Measurements from ENCODE around the gene CHRNA7.

Gene CHRNA7

DNA sequence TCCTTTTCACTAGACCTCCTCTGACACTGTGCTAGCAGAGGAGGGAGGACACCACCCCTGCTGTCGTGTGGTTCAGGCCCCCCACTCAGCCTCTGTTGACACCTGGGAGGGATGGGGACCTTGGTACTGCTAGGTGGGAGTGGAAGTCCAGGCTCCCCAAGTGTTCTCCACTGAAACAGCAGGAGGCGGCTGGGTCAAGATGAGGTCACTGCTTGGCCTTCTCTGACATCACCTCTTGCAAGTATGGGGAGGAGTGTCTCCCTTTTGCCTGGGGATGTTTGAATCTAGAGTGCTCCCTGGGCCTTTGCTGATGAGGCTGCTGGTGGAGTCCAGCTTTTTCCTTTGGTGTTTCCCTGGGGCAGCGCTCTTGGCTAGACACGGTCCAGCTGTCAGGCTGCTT is 101.5 kb downstream of the CHRNA7 start:
- Histone ChIP-seq H4K12ac (ENCODE audit: low read depth, low read length) (no peak overlapping the region), H3K18ac (ENCODE audit: low read length) (no peak overlapping the region), H3K23ac (ENCODE audit: low read length) (no peak overlapping the region), H3K4me1 (ENCODE audit: control insufficient read depth in 1 of 2, insufficient read depth in 2 of 2, low read length in 2 of 2) (peaks cover 0 to 2% of the 10 kb centered on the region in 2 experiments), H3K4me2 (ENCODE audit: low read length) (no peak overlapping the region), H3K79me2 (ENCODE audit: control insufficient read depth, insufficient read depth, low read length, poor library complexity) (no peaks in the 10 kb centered on the region), H2BK12ac (ENCODE audit: low read length) (no peak overlapping the region), H3K4ac (ENCODE audit: low read depth, low read length) (no peak overlapping the region), H2BK120ac (ENCODE audit: insufficient read depth, low read length, poor library complexity) (no peak overlapping the region), H4K91ac (ENCODE audit: low read depth, low read length) (no peak overlapping the region), H2AK5ac (ENCODE audit: low read length) (no peak overlapping the region), H3K36me3 (ENCODE audit: control insufficient read depth in 1 of 2, insufficient read depth in 2 of 2, low read length in 2 of 2) (no peaks in the 10 kb centered on the region), H3K4me3 (ENCODE audit: low read depth, low read length) (no peak overlapping the region), H2AFZ (ENCODE audit: insufficient read depth, low read length, poor library complexity) (no peak overlapping the region), H3K9me3 (ENCODE audit: insufficient read depth, low read depth, low read length) (no peaks in the 10 kb centered on the region), H3K27ac (ENCODE audit: low read depth, low read length) (no peak overlapping the region), H4K8ac (ENCODE audit: low read depth, low read length) (no peak overlapping the region), H2BK5ac (ENCODE audit: low read depth, low read length, poor library complexity) (no peak overlapping the region), H3K9ac (ENCODE audit: low read length) (no peak overlapping the region), H3K79me1 (ENCODE audit: low read length) (no peaks in the 10 kb centered on the region), H3K14ac (ENCODE audit: low read length) (no peak overlapping the region), H3K27me3 (ENCODE audit: insufficient read depth, low read length) (no peaks in the 10 kb centered on the region)
- no peak for DNase-seq
- no CpG with 5 or more reads among the region's 4 CpGs for WGBS (ENCODE audit: extremely low coverage, insufficient coverage, insufficient read length)

GRCh38 chr15:32132859-32133258 is 102.5 kb downstream of the CHRNA7 start:
- H4K8ac ChIP-seq (ENCODE audit: low read depth, low read length) = no peak overlapping the region
- H3K4me1 ChIP-seq (ENCODE audit: control insufficient read depth in 1 of 2, insufficient read depth in 2 of 2, low read length in 2 of 2) = peaks cover 0 to 2% of the 10 kb centered on the region in 2 experiments
- no peak overlapping the region for H3K14ac ChIP-seq (ENCODE audit: low read length)
- no peak overlapping the region for H2BK120ac ChIP-seq (ENCODE audit: insufficient read depth, low read length, poor library complexity)
- H2BK12ac ChIP-seq (ENCODE audit: low read length) = no peak overlapping the region
- H3K23ac ChIP-seq (ENCODE audit: low read length) = no peak overlapping the region
- WGBS (ENCODE audit: extremely low coverage, insufficient coverage, insufficient read length) = no CpG with 5 or more reads among the region's 2 CpGs
- no peak for DNase-seq
- no peak overlapping the region for H3K4me3 ChIP-seq (ENCODE audit: low read depth, low read length)
- no peaks in the 10 kb centered on the region for H3K36me3 ChIP-seq (ENCODE audit: control insufficient read depth in 1 of 2, insufficient read depth in 2 of 2, low read length in 2 of 2)
- no peak overlapping the region for H2AFZ ChIP-seq (ENCODE audit: insufficient read depth, low read length, poor library complexity)
- H3K9ac ChIP-seq (ENCODE audit: low read length) = no peak overlapping the region
- H2AK5ac ChIP-seq (ENCODE audit: low read length) = no peak overlapping the region
- H3K4me2 ChIP-seq (ENCODE audit: low read length) = no peak overlapping the region
- H3K9me3 ChIP-seq (ENCODE audit: insufficient read depth, low read depth, low read length) = no peaks in the 10 kb centered on the region
- no peaks in the 10 kb centered on the region for H3K79me2 ChIP-seq (ENCODE audit: control insufficient read depth, insufficient read depth, low read length, poor library complexity)
- no peak overlapping the region for H3K18ac ChIP-seq (ENCODE audit: low read length)
- no peak overlapping the region for H3K4ac ChIP-seq (ENCODE audit: low read depth, low read length)
- H3K27me3 ChIP-seq (ENCODE audit: insufficient read depth, low read length) = no peaks in the 10 kb centered on the region
- H3K79me1 ChIP-seq (ENCODE audit: low read length) = no peaks in the 10 kb centered on the region
- no peak overlapping the region for H2BK5ac ChIP-seq (ENCODE audit: low read depth, low read length, poor library complexity)
- H4K12ac ChIP-seq (ENCODE audit: low read depth, low read length) = no peak overlapping the region
- H4K91ac ChIP-seq (ENCODE audit: low read depth, low read length) = no peak overlapping the region
- no peak overlapping the region for H3K27ac ChIP-seq (ENCODE audit: low read depth, low read length)

DNA sequence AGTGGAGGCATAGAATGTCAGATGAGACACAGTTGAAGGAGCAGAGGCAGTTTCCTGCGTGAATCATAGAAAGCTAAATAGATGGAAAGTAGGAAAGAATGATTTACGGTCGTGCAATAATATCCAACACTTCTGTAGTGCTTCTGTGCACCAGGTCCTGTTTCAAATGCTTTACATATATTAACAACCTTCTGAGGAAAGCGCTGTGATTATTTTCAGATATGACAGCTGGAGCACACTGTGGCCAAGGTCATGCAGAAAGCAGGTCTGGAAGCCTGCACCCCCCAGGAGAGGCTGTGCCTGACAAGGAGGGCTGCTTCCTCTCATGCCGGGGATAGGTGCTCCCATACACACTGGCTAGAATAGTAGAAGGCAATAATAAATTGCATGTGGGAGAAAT is 104.5 kb downstream of the CHRNA7 start:
- H3K36me3 ChIP-seq (ENCODE audit: control insufficient read depth in 1 of 2, insufficient read depth in 2 of 2, low read length in 2 of 2) = no peaks in the 10 kb centered on the region
- WGBS (ENCODE audit: extremely low coverage, insufficient coverage, insufficient read length) = no CpG with 5 or more reads among the region's 5 CpGs

DNA sequence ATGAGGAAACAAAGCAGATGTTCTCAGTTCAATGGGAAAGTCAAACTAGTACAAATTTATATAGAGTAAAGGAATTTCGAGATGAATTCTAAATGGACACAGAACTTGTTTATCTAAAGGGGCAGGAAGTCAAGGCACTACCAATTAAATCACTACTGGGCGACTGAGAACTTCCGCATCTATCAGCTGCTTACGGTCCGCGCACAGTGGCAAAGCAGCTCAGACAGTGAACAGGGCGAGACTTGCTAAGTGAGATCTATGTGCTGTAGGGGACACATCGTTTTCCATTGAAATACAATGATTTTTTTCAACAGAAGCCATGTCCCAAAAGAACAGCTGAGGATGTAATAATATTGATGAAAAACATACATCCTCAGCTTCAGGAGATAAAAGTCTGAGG is 105.0 kb downstream of the CHRNA7 start:
- Histone ChIP-seq H4K91ac (ENCODE audit: low read depth, low read length) (no peak overlapping the region), H3K14ac (ENCODE audit: low read length) (no peak overlapping the region), H3K4me2 (ENCODE audit: low read length) (no peak overlapping the region), H3K4ac (ENCODE audit: low read depth, low read length) (no peak overlapping the region), H3K27me3 (ENCODE audit: insufficient read depth, low read length) (no peaks in the 10 kb centered on the region), H3K36me3 (ENCODE audit: control insufficient read depth in 1 of 2, insufficient read depth in 2 of 2, low read length in 2 of 2) (no peaks in the 10 kb centered on the region), H3K27ac (ENCODE audit: low read depth, low read length) (no peak overlapping the region), H3K18ac (ENCODE audit: low read length) (no peak overlapping the region), H2BK120ac (ENCODE audit: insufficient read depth, low read length, poor library complexity) (no peak overlapping the region), H3K23ac (ENCODE audit: low read length) (no peak overlapping the region), H4K12ac (ENCODE audit: low read depth, low read length) (no peak overlapping the region), H3K79me1 (ENCODE audit: low read length) (no peaks in the 10 kb centered on the region), H3K4me1 (ENCODE audit: control insufficient read depth in 1 of 2, insufficient read depth in 2 of 2, low read length in 2 of 2) (peaks cover 0 to 2% of the 10 kb centered on the region in 2 experiments), H3K9me3 (ENCODE audit: insufficient read depth, low read depth, low read length) (no peaks in the 10 kb centered on the region), H3K79me2 (ENCODE audit: control insufficient read depth, insufficient read depth, low read length, poor library complexity) (no peaks in the 10 kb centered on the region), H2AFZ (ENCODE audit: insufficient read depth, low read length, poor library complexity) (no peak overlapping the region), H2BK12ac (ENCODE audit: low read length) (no peak overlapping the region), H3K9ac (ENCODE audit: low read length) (no peak overlapping the region), H3K4me3 (ENCODE audit: low read depth, low read length) (no peak overlapping the region), H4K8ac (ENCODE audit: low read depth, low read length) (no peak overlapping the region), H2BK5ac (ENCODE audit: low read depth, low read length, poor library complexity) (no peak overlapping the region), H2AK5ac (ENCODE audit: low read length) (no peak overlapping the region)
- WGBS (ENCODE audit: extremely low coverage, insufficient coverage, insufficient read length) = no CpG with 5 or more reads among the region's 8 CpGs
- no peak for DNase-seq

More for the DNA sequence above, 104.5 kb downstream of the CHRNA7 start:
- H3K4me1 ChIP-seq (ENCODE audit: control insufficient read depth in 1 of 2, insufficient read depth in 2 of 2, low read length in 2 of 2) = peaks cover 0 to 2% of the 10 kb centered on the region in 2 experiments
- no peak overlapping the region for H3K14ac ChIP-seq (ENCODE audit: low read length)
- H3K27ac ChIP-seq (ENCODE audit: low read depth, low read length) = no peak overlapping the region
- no peak overlapping the region for H3K4me3 ChIP-seq (ENCODE audit: low read depth, low read length)
- no peak overlapping the region for H3K23ac ChIP-seq (ENCODE audit: low read length)
- no peaks in the 10 kb centered on the region for H3K79me2 ChIP-seq (ENCODE audit: control insufficient read depth, insufficient read depth, low read length, poor library complexity)
- H4K91ac ChIP-seq (ENCODE audit: low read depth, low read length) = no peak overlapping the region
- H4K8ac ChIP-seq (ENCODE audit: low read depth, low read length) = no peak overlapping the region
- H3K4me2 ChIP-seq (ENCODE audit: low read length) = no peak overlapping the region
- H3K18ac ChIP-seq (ENCODE audit: low read length) = no peak overlapping the region
- H2BK12ac ChIP-seq (ENCODE audit: low read length) = no peak overlapping the region
- no peak overlapping the region for H2AK5ac ChIP-seq (ENCODE audit: low read length)
- H3K4ac ChIP-seq (ENCODE audit: low read depth, low read length) = no peak overlapping the region
- no peak overlapping the region for H4K12ac ChIP-seq (ENCODE audit: low read depth, low read length)
- H2BK120ac ChIP-seq (ENCODE audit: insufficient read depth, low read length, poor library complexity) = no peak overlapping the region
- no peak overlapping the region for H3K9ac ChIP-seq (ENCODE audit: low read length)
- H2AFZ ChIP-seq (ENCODE audit: insufficient read depth, low read length, poor library complexity) = no peak overlapping the region
- no peak overlapping the region for H2BK5ac ChIP-seq (ENCODE audit: low read depth, low read length, poor library complexity)
- H3K9me3 ChIP-seq (ENCODE audit: insufficient read depth, low read depth, low read length) = no peaks in the 10 kb centered on the region
- H3K79me1 ChIP-seq (ENCODE audit: low read length) = no peaks in the 10 kb centered on the region
- no peaks in the 10 kb centered on the region for H3K27me3 ChIP-seq (ENCODE audit: insufficient read depth, low read length)
- no peak for DNase-seq

All from trophoblast cell (in vitro differentiated cells and primary cell).